BLaER1 treated with 17β-estradiol and CSF1 and Interleukin-3, amounts not matched to agents 10 nM and 100 nM (cell line): ENCODE data around the gene POPDC3.

ENCODE experiments used
- H3K27ac ChIP-seq, 11 experiments: shearing (Covaris generic); formaldehyde crosslinking; 2 replicates each; pipeline ENCODE4 v1.8.1; 2022
- H3K27me3 ChIP-seq, 11 experiments: shearing (Covaris generic); formaldehyde crosslinking; 2 replicates each; pipeline ENCODE4 v1.8.1; 2022
- H3K36me3 ChIP-seq, 11 experiments: shearing (Covaris generic); formaldehyde crosslinking; 2 replicates each; pipeline ENCODE4 v1.8.1; 2022
- H3K4me1 ChIP-seq, 10 experiments: shearing (Covaris generic); formaldehyde crosslinking; 2 replicates each; pipeline ENCODE4 v1.8.1; 2022
- H3K4me2 ChIP-seq, 11 experiments: shearing (Covaris generic); formaldehyde crosslinking; 2 replicates each; pipeline ENCODE4 v1.8.1; 2022
- H3K4me3 ChIP-seq, 10 experiments: shearing (Covaris generic); formaldehyde crosslinking; 2 replicates each; pipeline ENCODE4 v1.8.1; 2022
- H3K9ac ChIP-seq, 11 experiments: shearing (Covaris generic); formaldehyde crosslinking; 2 replicates each; pipeline ENCODE4 v1.8.1; 2022
- H3K9me3 ChIP-seq, 11 experiments: shearing (Covaris generic); formaldehyde crosslinking; replicated peaks in 1 of 11; 2 replicates each; pipeline ENCODE4 v1.8.1; 2022
- H4K20me1 ChIP-seq, 11 experiments: shearing (Covaris generic); formaldehyde crosslinking; 2 replicates each; pipeline ENCODE4 v1.8.1; 2022
- Cebpa-rat ChIP-seq, 11 experiments: shearing (Covaris generic); IDR thresholded peaks; 2 replicates each; pipeline ENCODE4 v1.8.1; 2022

POPDC3 gene

DNA sequence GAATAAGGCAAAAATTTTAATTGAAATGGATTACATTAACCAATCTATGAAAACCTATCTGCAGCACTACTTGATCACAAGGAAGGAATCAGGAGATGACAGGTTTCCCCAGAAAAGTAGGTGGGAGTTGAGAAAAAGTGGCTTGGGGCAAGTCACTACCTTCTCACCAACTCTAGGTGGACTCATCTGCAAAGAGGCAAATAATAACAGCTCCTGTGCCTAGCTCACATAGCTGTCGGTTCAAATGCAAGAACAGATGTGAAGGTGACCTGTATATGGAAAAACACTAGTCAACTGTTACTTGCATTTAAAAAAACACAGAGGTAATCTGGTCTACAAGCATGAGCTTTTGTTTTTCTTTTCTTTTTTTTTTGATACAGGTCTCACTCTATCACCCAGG lies 67.2 kb downstream of the POPDC3 start:
- no peak for TF ChIP-seq Cebpa-rat (IDR thresholded peaks at IDR 0.05)
- H3K9ac ChIP-seq, result no peak overlapping the region
- no peaks in the 10 kb centered on the region for H3K9me3 ChIP-seq
- H3K4me1 ChIP-seq, result no peaks in the 10 kb centered on the region
- no peak overlapping the region for H3K27ac ChIP-seq
- H3K36me3 ChIP-seq, result peaks cover 0 to 75% (median 6%) of the 10 kb centered on the region in 11 experiments; a peak in 10 of 22 replicates
- no peaks in the 10 kb centered on the region for H4K20me1 ChIP-seq
- no peak overlapping the region for H3K4me3 ChIP-seq
- H3K27me3 ChIP-seq, result no peaks in the 10 kb centered on the region
- no peak overlapping the region for H3K4me2 ChIP-seq

DNA sequence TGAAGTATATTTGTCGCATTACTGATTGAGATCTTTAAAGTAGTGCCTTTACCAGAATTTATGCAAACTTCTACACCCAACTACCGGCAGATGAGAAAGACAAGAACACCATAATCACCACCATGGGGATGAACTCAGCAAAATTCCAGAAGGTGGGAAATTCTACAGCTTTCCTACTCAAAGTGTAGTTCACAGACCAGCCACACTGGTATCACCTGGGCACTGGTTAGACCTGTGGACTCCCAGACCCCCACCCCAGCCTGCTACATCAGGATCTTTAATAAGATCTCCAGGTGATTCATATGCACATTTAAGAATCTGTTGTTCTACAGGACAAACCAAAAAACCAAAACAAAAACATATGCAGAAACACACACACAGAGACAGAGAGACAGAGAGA lies 67.9 kb downstream of the POPDC3 start:
- Histone ChIP-seq H3K4me2 (no peak overlapping the region), H3K27ac (no peak overlapping the region), H3K4me1 (no peaks in the 10 kb centered on the region), H3K9me3 (no peaks in the 10 kb centered on the region), H4K20me1 (no peaks in the 10 kb centered on the region), H3K9ac (no peak overlapping the region), H3K4me3 (no peak overlapping the region), H3K27me3 (no peaks in the 10 kb centered on the region), H3K36me3 (peaks cover 0 to 68% (median 6%) of the 10 kb centered on the region in 11 experiments; a peak in 9 of 22 replicates)
- TF ChIP-seq Cebpa-rat (IDR thresholded peaks at IDR 0.05), result no peak

DNA sequence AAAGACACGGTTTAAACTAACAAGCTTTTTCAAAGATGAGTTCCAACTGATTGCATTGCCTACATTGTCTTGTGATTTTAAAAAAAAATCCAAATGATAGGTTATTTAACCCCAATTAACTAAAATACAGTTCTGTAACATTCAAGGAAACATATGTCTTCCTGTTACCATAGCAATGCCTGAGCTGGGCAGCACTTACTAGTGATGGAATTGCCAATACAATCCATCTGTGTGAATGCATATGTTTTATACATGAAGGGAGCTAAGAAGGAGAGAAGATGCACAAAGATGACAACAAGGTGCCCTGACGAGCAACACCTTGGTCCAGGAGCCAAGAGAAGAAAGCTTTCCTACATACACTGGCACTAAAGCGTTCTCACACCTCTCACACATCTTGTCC lies 68.7 kb downstream of the POPDC3 start:
- no peaks in the 10 kb centered on the region for H3K4me1 ChIP-seq
- no peak overlapping the region for H3K27ac ChIP-seq
- no peak overlapping the region for H3K9ac ChIP-seq
- H3K27me3 ChIP-seq, result no peaks in the 10 kb centered on the region
- no peaks in the 10 kb centered on the region for H3K9me3 ChIP-seq
- H3K36me3 ChIP-seq, result peaks cover 0 to 67% (median 6%) of the 10 kb centered on the region in 11 experiments; a peak in 9 of 22 replicates
- H3K4me2 ChIP-seq, result no peak overlapping the region
- H4K20me1 ChIP-seq, result no peaks in the 10 kb centered on the region
- no peak overlapping the region for H3K4me3 ChIP-seq
- TF ChIP-seq Cebpa-rat (IDR thresholded peaks at IDR 0.05), result no peak

GRCh38 chr6:105109955-105110895 lies 69.6 kb downstream of the POPDC3 start:
- Histone ChIP-seq H3K4me3 (no peak overlapping the region), H3K36me3 (peaks cover 0 to 62% (median 1%) of the 10 kb centered on the region in 11 experiments; a peak in 9 of 22 replicates), H4K20me1 (no peaks in the 10 kb centered on the region), H3K4me1 (no peaks in the 10 kb centered on the region), H3K9ac (no peak overlapping the region), H3K27me3 (no peaks in the 10 kb centered on the region), H3K9me3 (no peaks in the 10 kb centered on the region), H3K27ac (no peak overlapping the region), H3K4me2 (no peak overlapping the region)
- TF ChIP-seq Cebpa-rat (IDR thresholded peaks at IDR 0.05), result no peak

GRCh38 chr6:105108631-105109262 lies 71.1 kb downstream of the POPDC3 start:
- Histone ChIP-seq H4K20me1 (no peaks in the 10 kb centered on the region; a peak in 1 of 22 replicates), H3K9me3 (no peaks in the 10 kb centered on the region), H3K9ac (no peak overlapping the region), H3K27ac (no peak overlapping the region), H3K4me2 (no peak overlapping the region), H3K4me1 (no peaks in the 10 kb centered on the region), H3K36me3 (peaks cover 0 to 55% (median 0%) of the 10 kb centered on the region in 11 experiments; a peak in 8 of 22 replicates), H3K27me3 (no peaks in the 10 kb centered on the region), H3K4me3 (no peak overlapping the region)
- TF ChIP-seq Cebpa-rat (IDR thresholded peaks at IDR 0.05), result no peak
